Medulla oblongata (tissue), 1 donor: ENCODE measurements around the gene NSUN6.
"Not testable (repeated sequence)": the region's sequence is repeated elsewhere in the genome, so short reads cannot be mapped to it uniquely, and the experiment has no call there.

Experiments
- DNase-seq: peaks from one replicate; pipeline ENCODE4 v3.0.0-alpha.2; 2015; ENCODE audit errors: extremely low spot score

Gene NSUN6

DNA sequence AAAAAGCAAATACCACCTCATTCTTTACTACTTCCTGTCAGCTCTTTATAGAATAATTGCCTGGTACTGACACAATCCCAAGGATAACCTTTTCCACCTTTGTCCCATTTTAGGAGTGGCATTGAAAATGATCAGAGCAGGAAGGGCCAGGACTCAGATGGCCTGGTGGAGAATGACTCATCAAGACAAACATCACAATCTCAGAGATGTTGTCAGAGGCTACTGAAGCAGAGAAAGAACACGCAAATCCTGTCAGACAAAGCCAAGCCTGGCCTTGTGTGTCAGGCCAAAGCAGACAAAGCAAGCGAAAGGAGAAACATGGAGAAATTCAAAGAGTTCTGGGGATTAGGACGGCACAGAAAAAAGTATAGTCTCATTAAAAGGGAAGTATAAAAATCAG is 40.9 kb downstream of the NSUN6 start:
- DNase-seq = no peak

DNA sequence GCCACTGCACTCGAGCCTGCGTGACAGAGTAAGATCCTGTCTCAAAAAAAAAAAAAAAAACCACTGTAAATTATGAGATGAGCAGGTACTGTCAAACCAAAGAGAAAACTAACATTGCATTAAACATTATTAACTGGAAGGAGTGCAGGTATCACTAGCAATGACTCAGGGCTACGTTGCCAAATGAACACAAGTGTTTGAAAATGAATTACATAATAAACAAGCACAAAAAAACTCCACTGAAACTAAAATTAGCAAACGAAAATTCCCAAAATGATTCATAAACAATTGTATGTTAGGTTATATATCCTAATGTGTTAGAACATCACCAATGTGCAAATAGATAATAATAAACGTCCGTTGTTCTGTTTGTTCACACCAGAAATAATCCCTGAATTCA is 42.8 kb downstream of the NSUN6 start:
- no peak for DNase-seq

DNA sequence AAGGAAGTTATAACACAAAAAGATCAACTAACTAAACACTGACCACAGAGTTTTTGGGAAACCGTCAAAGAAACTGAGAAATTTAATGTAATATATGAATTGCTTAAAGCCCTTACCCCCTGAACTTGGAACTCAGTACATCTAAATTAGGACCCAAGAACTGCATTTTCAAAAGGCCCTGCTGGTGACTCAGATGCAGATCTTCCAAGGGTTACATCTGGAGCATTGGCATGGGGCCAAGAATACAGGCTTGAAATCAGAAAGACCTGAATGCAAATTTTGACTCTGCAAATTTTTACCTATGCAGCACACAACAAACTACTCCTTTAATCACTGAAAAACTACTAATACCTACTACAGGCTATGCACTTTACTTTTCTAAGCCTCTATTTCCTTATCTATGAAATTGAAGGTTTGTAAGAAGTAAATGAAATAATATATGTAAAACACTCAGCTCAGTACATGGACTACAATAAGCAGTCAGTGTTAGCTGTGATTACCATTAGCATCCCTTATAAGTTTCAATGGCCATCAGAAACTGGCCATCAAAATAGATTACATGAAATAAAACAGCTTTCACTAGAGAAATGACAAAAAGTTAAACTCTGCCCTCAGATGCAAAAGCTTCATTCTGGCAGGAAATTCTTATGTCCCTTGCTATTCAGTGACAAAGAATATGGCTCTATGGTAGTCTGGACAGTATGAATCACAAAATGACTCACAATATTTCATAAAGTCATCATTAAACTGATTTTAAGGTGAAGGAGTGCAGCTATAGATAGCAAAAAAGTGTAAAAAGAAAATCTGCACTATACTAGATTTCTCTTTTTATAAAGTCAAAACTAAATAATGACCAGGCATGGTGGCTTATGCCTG is 43.6 kb downstream of the NSUN6 start:
- peak; percentile 8 for DNase-seq

DNA sequence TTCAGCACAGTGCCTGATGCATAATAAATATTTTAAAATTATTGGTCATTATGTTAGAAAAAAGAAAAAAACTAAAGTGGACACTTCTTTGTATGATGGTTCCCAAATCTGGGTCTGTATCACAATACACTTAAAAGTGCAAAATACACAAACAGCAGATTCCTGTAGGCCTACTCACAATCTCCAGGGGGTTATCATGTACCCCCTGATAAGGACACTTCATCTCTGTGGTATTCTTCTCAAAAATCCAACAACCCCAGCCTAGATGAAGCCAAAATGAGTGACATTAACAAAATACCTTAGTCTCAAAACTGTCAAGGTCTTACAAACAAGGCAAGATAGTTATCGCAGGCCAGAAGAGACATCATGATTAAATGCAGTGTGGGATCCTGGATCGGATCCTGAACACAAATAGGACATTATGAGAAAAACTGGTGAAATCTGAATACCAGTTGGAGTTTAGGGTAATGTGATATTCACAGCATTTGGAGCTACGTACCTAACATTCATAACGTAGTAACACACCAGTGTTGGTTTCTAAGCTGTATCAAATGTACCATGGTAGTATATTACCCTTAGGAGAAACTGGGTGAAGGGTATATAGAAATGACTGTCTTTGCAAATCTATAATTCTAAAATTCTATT is 45.2 kb downstream of the NSUN6 start:
- no peak for DNase-seq

DNA sequence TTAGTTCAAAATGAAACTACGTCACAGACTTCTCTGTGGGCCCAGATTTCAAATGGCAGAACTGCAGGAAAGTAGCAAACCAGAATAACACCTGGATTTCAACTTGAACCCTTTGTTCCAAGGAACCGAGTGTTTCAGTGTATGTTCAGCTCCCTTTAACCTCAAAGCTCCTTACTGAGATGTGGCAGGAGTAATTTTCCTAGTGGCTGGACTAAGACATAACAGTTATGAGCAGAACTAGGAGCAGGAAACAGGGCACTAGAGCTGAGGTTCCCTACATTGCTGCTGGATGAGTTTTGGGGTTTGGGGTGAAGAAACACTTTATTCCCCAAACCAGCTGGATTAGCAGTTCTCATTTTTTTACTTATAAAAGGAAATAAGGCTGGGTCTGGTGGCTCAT is 50.1 kb downstream of the NSUN6 start:
- DNase-seq = no peak

DNA sequence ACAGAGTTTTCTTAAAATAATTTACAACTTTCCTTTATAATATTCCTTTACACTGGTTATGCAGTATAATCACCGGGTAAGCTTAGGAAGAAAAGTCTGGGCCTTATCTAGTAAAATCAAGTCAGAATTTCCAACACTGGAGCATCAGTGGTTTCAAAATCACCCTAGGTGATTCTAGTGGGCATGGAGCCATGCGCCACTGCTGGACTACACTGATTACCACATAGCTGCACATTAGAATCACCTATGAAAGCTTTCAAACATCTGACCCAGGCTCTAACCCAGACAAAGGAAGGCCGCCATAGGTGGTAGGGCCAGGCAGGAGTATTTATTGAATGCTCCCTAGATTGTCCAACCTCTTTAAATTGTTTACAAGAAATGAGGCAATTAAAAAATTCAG is 52.0 kb downstream of the NSUN6 start:
- no peak for DNase-seq

DNA sequence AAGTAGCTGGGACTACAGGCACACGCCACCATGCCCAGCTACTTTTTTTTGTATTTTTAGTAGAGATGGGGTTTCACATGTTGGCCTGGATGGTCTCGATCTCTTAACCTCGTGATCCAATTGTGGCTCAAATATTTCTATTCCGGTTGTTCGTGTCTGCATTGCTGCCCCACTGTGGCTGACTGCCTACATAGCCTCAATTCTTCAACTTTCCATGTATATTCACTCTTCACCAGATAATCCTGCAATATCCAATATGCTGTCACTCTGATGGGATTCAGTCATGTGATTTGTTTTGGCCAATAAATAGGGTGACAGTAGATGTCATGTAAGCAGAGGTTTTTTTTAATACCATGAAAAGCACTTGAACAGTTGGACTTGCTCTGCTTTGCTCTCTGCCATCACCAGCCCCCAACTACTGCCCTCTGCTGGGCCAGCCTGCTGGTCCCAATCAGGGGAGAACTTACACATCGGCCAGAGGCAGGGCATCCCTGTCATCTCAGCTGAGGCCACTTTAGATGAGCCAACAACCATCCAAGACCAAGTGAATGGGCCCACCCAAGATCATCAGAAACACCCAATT is 56.7 kb downstream of the NSUN6 start:
- no peak for DNase-seq

DNA sequence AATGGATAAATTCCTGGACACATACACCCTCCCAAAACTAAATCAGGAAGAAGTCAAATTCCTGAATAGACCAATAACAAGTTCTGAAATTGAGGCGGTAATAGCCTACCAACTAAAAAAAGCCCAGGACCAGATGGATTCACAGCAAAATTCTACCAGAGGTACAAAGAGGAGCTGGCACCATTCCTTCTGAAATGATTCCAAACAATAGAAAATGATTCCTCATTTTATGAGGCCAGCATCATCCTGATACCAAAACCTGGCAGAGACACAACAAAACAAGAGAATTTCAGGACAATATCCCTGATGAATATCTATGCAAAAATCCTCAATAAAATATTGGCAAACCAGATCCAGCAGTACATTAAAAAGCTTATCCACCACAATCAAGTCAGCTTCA is 60.2 kb downstream of the NSUN6 start:
- not testable (repeated sequence) for DNase-seq

DNA sequence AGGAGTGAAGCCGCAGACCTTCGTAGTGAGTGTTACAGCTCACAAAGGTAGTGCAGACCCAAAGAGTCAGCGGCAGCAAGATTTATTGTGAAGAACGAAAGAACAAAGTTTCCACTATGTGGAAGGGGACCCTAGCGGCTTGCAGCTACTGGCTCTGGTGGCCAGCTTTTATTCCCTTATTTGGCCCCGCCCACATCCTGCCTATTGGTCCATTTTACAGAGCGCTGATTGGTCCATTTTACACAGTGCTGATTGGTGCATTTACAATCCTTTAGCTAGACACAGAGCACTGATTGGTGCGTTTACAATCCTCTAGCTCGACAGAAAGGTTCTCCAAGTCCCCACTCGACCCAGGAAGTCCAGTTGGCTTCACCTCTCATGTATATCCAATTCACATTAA is 64.8 kb downstream of the NSUN6 start:
- DNase-seq = not testable (repeated sequence)

DNA sequence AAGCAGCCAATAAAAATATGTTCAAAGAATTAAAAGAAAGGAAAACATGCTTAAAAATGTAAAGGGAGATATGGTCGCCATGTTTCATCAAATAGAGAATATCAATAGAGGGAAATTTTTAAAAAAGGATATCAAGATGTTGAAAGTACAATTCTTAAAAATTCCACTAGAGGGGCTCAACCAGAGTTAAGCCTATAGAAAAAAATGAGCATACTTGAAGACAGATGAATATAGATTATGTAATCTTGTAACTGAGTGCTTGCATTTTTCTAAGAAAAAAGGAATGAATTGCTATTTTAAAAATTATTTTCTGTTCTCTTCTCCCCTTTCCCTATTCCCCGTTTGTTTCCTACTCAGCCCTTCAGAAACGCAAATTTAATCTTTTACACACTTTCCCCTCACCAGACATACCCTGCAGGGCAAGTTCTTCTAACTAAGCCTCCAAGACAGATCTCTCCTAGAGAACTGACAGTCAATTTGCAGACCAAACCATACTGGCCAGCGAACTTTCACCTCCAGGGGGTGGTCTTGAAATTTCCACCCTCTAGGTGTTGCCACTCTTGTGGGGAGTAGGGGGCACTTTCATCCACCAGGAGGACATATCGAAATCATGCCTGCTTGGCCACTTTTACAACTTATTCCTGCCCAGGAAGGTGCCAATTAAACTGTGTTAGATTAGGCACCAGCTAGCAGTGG is 67.7 kb downstream of the NSUN6 start:
- DNase-seq = no peak

DNA sequence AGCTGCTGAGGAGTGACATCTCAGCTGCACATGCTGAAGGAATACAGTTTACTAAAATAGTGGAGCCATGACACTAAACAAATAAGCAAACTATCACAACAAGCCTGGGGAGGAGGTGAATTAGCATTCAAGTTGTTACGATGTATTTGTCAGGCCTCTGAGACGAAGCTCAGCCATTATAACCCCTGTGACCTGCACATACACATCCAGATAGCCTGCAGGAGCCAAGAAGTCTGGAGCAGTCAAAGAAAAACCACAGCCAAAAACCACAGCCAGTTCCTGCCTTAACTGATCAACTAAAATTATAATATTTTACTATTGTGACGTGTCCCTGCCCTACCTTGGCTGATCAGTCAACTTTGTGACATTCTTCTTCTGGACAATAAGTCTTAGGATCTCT is 68.6 kb downstream of the NSUN6 start:
- no peak for DNase-seq

DNA sequence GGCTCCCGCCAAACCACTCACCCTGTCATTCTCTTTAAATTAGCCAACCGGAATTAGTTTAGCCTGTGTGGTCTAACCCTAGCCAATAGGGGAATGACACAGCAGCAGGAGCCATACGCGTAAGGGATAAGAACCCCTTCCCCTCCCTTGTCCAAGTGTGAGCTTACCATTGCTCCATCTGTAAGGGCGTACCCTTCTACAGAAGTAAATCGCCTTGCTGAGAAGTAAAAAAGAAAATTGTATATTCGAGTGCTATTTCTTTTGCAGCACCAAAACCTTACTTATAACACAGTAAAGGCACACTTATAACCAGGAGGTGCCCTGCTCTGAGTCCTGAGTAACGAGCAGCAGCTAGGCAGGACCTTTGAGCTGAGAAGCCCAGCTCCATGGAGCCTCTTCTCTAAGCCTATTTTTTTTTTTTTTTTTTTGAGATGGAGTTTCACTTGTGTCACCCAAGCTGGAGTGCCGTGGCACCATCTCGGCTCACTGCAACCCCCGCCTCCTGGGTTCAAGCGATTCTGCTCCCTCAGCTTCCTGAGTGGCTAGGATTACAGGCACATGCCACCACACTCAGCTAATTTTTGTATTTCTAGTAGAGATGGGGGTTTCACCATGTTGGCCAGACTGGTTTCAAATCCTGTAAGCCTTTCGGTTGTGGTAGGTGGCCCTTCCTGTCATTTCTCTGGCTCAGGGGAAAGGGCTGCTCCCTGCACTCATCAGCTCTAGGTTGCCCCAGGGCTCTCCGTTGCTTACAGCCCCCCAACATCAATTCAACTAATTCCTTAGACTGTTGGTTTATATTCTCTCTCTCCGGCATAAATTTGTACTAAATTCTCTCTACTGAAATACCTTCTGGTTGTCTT is 73.3 kb downstream of the NSUN6 start:
- DNase-seq = no peak

DNA sequence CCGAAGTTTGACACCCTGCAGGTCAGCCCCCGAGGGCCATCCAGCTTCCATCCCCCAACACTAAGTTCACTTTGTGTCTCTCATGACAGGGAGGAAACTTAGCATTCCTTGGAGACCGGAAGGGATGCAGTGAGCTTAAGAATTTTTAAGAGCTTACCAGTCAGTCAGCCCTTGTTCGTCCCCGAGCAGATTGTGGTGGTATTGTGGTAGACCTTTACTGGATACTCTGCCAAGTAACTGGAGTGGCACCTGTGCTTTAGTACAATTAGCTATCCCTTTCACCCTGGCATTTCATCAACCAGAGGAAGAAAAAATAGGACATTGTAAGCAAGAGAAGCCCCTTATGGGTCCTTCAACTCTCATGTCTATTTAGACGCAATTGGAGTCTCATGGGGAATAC is 74.8 kb downstream of the NSUN6 start:
- DNase-seq = no peak

DNA sequence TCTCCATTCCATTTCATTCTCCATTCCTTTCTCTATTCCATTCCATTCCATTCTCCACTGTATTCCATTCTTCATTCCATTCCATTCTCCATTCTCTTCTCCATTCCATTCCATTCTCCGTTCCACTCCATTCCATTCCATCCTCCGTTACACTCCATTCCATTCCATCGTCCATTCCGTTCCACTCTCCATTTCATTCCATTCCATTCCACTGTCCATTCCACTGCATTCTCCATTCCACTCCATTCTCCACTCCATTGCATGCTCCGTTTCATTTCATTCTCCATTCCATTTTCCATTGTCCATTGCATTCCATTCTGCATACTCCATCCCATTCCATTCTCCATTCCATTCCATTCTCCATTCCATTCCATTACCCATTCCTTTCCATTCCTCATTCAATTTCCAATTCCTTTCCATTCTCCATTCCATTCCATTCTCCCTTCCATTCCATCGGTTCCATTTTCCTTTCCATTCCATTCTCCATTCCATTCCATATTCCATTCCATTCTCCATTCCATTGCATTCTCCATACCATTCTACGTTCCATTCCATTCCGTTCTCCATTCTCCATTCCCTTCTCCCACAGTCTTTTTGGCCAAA is 78.3 kb downstream of the NSUN6 start:
- DNase-seq = no peak

DNA sequence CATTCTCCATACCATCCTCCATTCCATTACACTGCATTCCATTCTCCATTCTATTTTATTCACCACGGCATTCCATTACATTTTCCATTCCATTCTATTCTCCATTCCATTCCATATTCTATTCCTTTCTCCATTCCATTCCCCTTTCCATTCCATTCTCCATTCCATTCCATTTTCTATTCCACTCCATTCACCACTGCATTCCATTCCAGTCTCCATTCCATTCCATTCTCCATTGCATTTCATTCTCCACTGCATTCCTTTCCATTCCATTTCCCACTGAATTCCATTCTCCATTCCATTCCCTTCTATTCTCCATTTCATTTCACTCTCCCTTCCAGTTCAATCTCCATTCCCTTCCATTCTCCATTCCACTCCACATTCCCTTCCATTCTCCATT is 79.6 kb downstream of the NSUN6 start:
- DNase-seq = no peak

DNA sequence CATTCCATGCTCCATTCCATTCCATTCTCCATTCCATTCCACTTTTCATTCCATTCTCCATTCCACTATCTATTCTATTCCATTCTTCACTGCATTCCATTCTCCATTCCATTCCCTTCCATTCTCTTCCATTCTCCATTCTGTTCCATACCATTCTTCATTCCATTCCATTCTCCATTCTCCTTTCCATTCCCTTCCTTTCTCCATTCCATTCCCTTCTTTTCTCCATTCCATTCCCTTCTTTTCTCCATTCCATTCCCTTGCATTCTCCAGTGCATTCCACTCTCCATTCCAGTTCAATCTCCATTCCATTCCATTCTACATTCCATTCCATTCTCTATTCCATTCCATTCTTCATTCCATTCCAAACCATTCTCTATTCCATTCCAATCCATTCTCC is 80.3 kb downstream of the NSUN6 start:
- DNase-seq = no peak

DNA sequence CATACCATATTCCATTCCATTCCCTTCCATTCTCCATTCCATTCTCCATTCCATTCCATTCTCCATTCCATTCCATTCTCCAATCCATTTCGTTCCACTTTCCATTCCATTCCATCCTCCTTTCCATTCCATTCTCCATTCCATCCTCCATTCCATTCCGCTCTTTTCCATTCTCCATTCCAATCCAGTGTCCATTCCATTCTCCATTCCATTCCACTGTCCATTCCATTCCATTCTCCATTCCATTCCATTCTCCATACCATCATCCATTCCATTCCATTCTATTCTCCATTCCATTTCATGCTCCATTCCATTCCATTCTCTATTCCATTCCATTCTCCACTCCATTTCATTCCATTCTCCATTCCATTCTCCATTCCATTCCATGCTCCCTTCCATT is 81.0 kb downstream of the NSUN6 start:
- not testable (repeated sequence) for DNase-seq

DNA sequence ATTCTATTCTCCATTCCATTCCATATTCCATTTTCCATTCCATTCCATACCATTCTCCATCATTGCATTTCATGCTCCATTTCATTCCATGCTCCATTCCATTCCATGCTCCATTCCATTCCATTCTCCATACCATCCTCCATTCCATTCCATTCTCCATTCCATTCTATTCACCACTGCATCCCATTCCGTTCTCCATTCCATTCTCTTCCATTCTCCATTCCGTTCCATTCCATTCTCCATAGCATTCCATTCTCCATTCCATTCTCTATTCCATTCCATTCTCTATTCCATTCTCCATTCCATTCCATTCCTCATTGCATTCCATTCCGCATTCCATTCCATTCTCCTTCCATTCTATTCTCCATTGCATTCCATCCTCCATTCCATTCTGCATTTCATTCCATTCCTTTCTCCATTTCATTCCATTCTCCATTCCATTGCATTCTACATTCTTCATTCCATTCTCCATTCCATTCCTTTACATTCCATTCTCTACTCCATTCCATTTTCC is 84.0 kb downstream of the NSUN6 start:
- no peak for DNase-seq

DNA sequence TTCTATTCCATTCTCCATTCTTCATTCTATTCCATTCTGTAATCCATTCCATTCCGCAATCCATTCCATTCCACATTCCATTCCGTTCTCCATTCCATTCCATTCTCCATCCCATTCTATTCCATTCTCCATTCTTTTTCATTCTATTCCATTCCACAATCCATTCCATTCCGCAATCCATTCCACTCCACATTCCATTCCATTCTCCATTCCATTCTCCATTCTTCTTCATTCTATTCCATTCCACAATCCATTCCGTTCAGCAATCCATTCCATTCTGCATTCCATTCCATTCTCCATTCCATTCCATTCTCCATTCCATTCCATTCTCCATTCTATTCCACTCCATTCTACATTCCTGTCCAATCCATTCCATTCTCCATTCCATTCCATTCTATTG is 85.2 kb downstream of the NSUN6 start:
- no peak for DNase-seq

DNA sequence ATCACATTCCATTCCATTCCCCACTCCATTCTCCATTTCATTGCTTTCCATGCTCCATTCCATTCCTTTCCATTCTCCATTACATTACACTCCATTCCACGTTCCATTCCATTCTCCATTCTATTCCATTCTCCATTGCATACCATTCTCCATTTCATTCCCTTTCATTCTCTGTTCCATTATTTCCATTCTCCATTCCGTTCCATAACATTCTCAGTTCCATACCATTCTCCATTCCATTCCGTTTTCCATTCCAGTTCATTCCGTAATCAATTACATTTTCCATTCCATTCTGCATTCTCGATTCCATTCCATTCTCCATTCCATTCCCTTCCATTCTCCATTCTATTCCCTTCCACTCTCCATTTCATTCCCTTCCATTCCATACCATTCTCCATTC is 86.4 kb downstream of the NSUN6 start:
- no peak for DNase-seq
